Adipocyte (in vitro differentiated cells): Measurements from ENCODE around the gene MRPS14.
A peak's percentile ranks its signal among the peaks of the same experiment; 100 is the strongest.

Experiments
- DNase-seq: peaks from one replicate; pipeline ENCODE4 v3.0.0-alpha.2; 2015; ENCODE audit warnings: low read depth
- H3K27me3 ChIP-seq: replicated peaks from 2 replicates; pipeline ENCODE4 v1.7.0; 2013; ENCODE audit warnings: mild to moderate bottlenecking, low read length, moderate library complexity; ENCODE audit not compliant: control insufficient read depth, insufficient read depth
- H3K36me3 ChIP-seq: 2 replicates; pipeline ENCODE4 v1.7.0; 2013; ENCODE audit warnings: low read length, mild to moderate bottlenecking, moderate library complexity; ENCODE audit not compliant: control insufficient read depth, insufficient read depth, severe bottlenecking
- H3K4me1 ChIP-seq: 2 replicates; pipeline ENCODE4 v1.7.0; 2013; ENCODE audit warnings: mild to moderate bottlenecking, low read length, moderate library complexity; ENCODE audit not compliant: control insufficient read depth, insufficient read depth
- H3K4me3 ChIP-seq: 2 replicates; pipeline ENCODE4 v1.7.0; 2013; ENCODE audit warnings: mild to moderate bottlenecking, low read length, moderate library complexity
- H3K9ac ChIP-seq: 2 replicates; pipeline ENCODE4 v1.7.0; 2013; ENCODE audit warnings: mild to moderate bottlenecking, low read length, moderate library complexity
- H3K9me3 ChIP-seq: 2 replicates; pipeline ENCODE4 v1.7.0; 2013; ENCODE audit warnings: mild to moderate bottlenecking, low read length, moderate library complexity; ENCODE audit not compliant: control insufficient read depth

MRPS14 gene

GRCh38 chr1:174998569-174999215 lies 24.5 kb downstream of the MRPS14 start:
- Histone ChIP-seq H3K9me3 (no peaks in the 10 kb centered on the region), H3K9ac (peak overlapping the region; percentile 92), H3K27me3 (no peaks in the 10 kb centered on the region), H3K4me3 (peak overlapping the region; percentile 88), H3K4me1 (peaks cover 54% of the 10 kb centered on the region), H3K36me3 (no peaks in the 10 kb centered on the region)
- DNase-seq: peak; percentile 80

- Histone ChIP-seq H3K27me3 (no peaks in the 10 kb centered on the region), H3K9ac (no peak overlapping the region), H3K9me3 (no peaks in the 10 kb centered on the region), H3K4me1 (peaks cover 37% of the 10 kb centered on the region), H3K4me3 (no peak overlapping the region), H3K36me3 (no peaks in the 10 kb centered on the region)
- DNase-seq: no peak
Measured at GRCh38 chr1:174997041-174997440, 26.2 kb downstream of the MRPS14 start.

GRCh38 chr1:174996476-174996875 lies 26.7 kb downstream of the MRPS14 start:
- DNase-seq: peak; percentile 32

GRCh38 chr1:174995916-174996315 lies 27.3 kb downstream of the MRPS14 start:
- Histone ChIP-seq H3K27me3 (no peaks in the 10 kb centered on the region), H3K4me1 (peaks cover 32% of the 10 kb centered on the region)
- no peak for DNase-seq

More at GRCh38 chr1:174996476-174996875, 26.7 kb downstream of the MRPS14 start:
- no peak overlapping the region for H3K9ac ChIP-seq
- H3K4me1 ChIP-seq: peaks cover 34% of the 10 kb centered on the region
- no peaks in the 10 kb centered on the region for H3K27me3 ChIP-seq
- no peaks in the 10 kb centered on the region for H3K9me3 ChIP-seq
- H3K4me3 ChIP-seq: no peak overlapping the region
- no peaks in the 10 kb centered on the region for H3K36me3 ChIP-seq

GRCh38 chr1:174995121-174995520 lies 28.1 kb downstream of the MRPS14 start:
- Histone ChIP-seq H3K9me3 (no peaks in the 10 kb centered on the region), H3K4me3 (no peak overlapping the region), H3K36me3 (no peaks in the 10 kb centered on the region), H3K9ac (no peak overlapping the region), H3K4me1 (peaks cover 38% of the 10 kb centered on the region), H3K27me3 (no peaks in the 10 kb centered on the region)
- DNase-seq: no peak

More at GRCh38 chr1:174995916-174996315, 27.3 kb downstream of the MRPS14 start:
- Histone ChIP-seq H3K9me3 (no peaks in the 10 kb centered on the region), H3K9ac (no peak overlapping the region), H3K36me3 (no peaks in the 10 kb centered on the region), H3K4me3 (no peak overlapping the region)

GRCh38 chr1:174991473-174991872 lies 31.8 kb downstream of the MRPS14 start:
- no peak overlapping the region for H3K4me3 ChIP-seq
- H3K27me3 ChIP-seq: no peaks in the 10 kb centered on the region
- H3K36me3 ChIP-seq: no peaks in the 10 kb centered on the region
- peaks cover 34% of the 10 kb centered on the region for H3K4me1 ChIP-seq
- no peak for DNase-seq
- peak overlapping the region; percentile 89 for H3K9ac ChIP-seq
- no peaks in the 10 kb centered on the region for H3K9me3 ChIP-seq

- Histone ChIP-seq H3K4me1 (peaks cover 24% of the 10 kb centered on the region), H3K4me3 (peak overlapping the region; percentile 98), H3K36me3 (no peaks in the 10 kb centered on the region), H3K9ac (peak overlapping the region; percentile 89), H3K9me3 (no peaks in the 10 kb centered on the region), H3K27me3 (no peaks in the 10 kb centered on the region)
- DNase-seq: peak; percentile 75
Measured at GRCh38 chr1:174990382-174990999, 32.7 kb downstream of the MRPS14 start.

- no peaks in the 10 kb centered on the region for H3K36me3 ChIP-seq
- H3K27me3 ChIP-seq: no peaks in the 10 kb centered on the region
- peak overlapping the region; percentile 89 for H3K9ac ChIP-seq
- peaks cover 20% of the 10 kb centered on the region for H3K4me1 ChIP-seq
- no peak for DNase-seq
- H3K4me3 ChIP-seq: peak overlapping the region; percentile 98
- no peaks in the 10 kb centered on the region for H3K9me3 ChIP-seq
Measured at GRCh38 chr1:174989536-174990220, 33.5 kb downstream of the MRPS14 start.

- H3K4me1 ChIP-seq: peaks cover 20% of the 10 kb centered on the region
- no peak for DNase-seq
- peak overlapping the region; percentile 89 for H3K9ac ChIP-seq
Measured at GRCh38 chr1:174988986-174989385, 34.2 kb downstream of the MRPS14 start.

GRCh38 chr1:174988539-174988938 lies 34.7 kb downstream of the MRPS14 start:
- no peak for DNase-seq
- Histone ChIP-seq H3K9me3 (no peaks in the 10 kb centered on the region), H3K4me1 (peaks cover 20% of the 10 kb centered on the region), H3K9ac (no peak overlapping the region), H3K4me3 (no peak overlapping the region), H3K27me3 (no peaks in the 10 kb centered on the region), H3K36me3 (no peaks in the 10 kb centered on the region)

More at GRCh38 chr1:174988986-174989385, 34.2 kb downstream of the MRPS14 start:
- no peak overlapping the region for H3K4me3 ChIP-seq
- no peaks in the 10 kb centered on the region for H3K9me3 ChIP-seq
- H3K36me3 ChIP-seq: no peaks in the 10 kb centered on the region
- H3K27me3 ChIP-seq: no peaks in the 10 kb centered on the region

- H3K4me1 ChIP-seq: peaks cover 9% of the 10 kb centered on the region
Measured at GRCh38 chr1:174984952-174985351, 38.3 kb downstream of the MRPS14 start.

More at GRCh38 chr1:174984952-174985351, 38.3 kb downstream of the MRPS14 start:
- DNase-seq: no peak
- Histone ChIP-seq H3K4me3 (no peak overlapping the region), H3K36me3 (no peaks in the 10 kb centered on the region), H3K9ac (no peak overlapping the region), H3K27me3 (no peaks in the 10 kb centered on the region), H3K9me3 (no peaks in the 10 kb centered on the region)
